SU-DHL-6 (cell line): ENCODE results near the gene MRPS2.

Experiments used
- H2AFZ ChIP-seq: fragments of 200-600 bp; sonication (generic); 2 replicates; pipeline ENCODE4 v1.6.1; 2014; ENCODE audit warnings: low read depth, mild to moderate bottlenecking, moderate library complexity, mixed read lengths, antibody characterized with exemption, low read length; ENCODE audit not compliant: severe bottlenecking
- H3F3A ChIP-seq: fragments of 200-600 bp; shearing (Covaris generic); 2 replicates; pipeline ENCODE4 v1.6.0; 2016; ENCODE audit warnings: antibody characterized with exemption, mild to moderate bottlenecking; ENCODE audit not compliant: insufficient read depth
- H3K27ac ChIP-seq: fragments of 200-600 bp; sonication (generic); 2 replicates; pipeline ENCODE4 v1.5.1; 2016; ENCODE audit warnings: low read depth, mild to moderate bottlenecking, low read length, moderate library complexity, mixed read lengths
- H3K27me3 ChIP-seq: fragments of 200-600 bp; sonication (generic), shearing (Covaris generic); 2 replicates; pipeline ENCODE4 v1.6.0; 2014; ENCODE audit warnings: mild to moderate bottlenecking, low read length
- H3K36me3 ChIP-seq: fragments of 200-600 bp; sonication (generic); 2 replicates; pipeline ENCODE4 v1.6.1; 2014; ENCODE audit warnings: mild to moderate bottlenecking, low read length, mixed read lengths
- H3K4me2 ChIP-seq: fragments of 300-600, 200-600 bp; shearing (Covaris generic), sonication (generic); 2 replicates; pipeline ENCODE4 v1.6.0; 2014; ENCODE audit warnings: low read length, low read depth, mild to moderate bottlenecking; ENCODE audit not compliant: poor library complexity, severe bottlenecking
- H3K4me3 ChIP-seq: fragments of 200-600 bp; sonication (generic); 2 replicates; pipeline ENCODE4 v1.5.1; 2014; ENCODE audit warnings: antibody characterized with exemption, low read length, mild to moderate bottlenecking, mixed read lengths; ENCODE audit not compliant: insufficient read depth, poor library complexity, severe bottlenecking
- H3K79me2 ChIP-seq: fragments of 200-600 bp; sonication (generic); 2 replicates; pipeline ENCODE4 v1.6.1; 2014; ENCODE audit warnings: mild to moderate bottlenecking, low read length, moderate library complexity; ENCODE audit not compliant: insufficient read depth
- H3K9ac ChIP-seq: fragments of 200-600 bp; sonication (generic); 2 replicates; pipeline ENCODE4 v1.7.0; 2014; ENCODE audit warnings: mild to moderate bottlenecking, low read length
- H3K9me2 ChIP-seq: fragments of 200-600 bp; sonication (generic); replicated peaks from 2 replicates; pipeline ENCODE4 v1.6.1; 2014; ENCODE audit warnings: low read length; ENCODE audit not compliant: insufficient read depth
- H3K9me3 ChIP-seq: fragments of 200-600 bp; sonication (generic); 2 replicates; pipeline ENCODE4 v1.6.1; 2014; ENCODE audit warnings: low read length, mixed read lengths; ENCODE audit not compliant: insufficient read depth
- H4K20me1 ChIP-seq: fragments of 200-600 bp; sonication (generic); 2 replicates; pipeline ENCODE4 v1.6.1; 2014; ENCODE audit warnings: low read depth, mild to moderate bottlenecking, antibody characterized with exemption, low read length, moderate library complexity, mixed read lengths
- EZH2phosphoT487 ChIP-seq: fragments of 200-600 bp; sonication (generic), shearing (Covaris generic); conservative IDR thresholded peaks from 2 replicates; pipeline ENCODE4 v1.6.1; 2018; ENCODE audit warnings: mild to moderate bottlenecking, antibody characterized with exemption, low read length, moderate library complexity, mixed read lengths
- TF ChIP-seq, protein P1 (sequence below): fragments of 200-600 bp; sonication (generic); IDR thresholded peaks from one replicate; pipeline ENCODE4 v1.5.1; 2017; ENCODE audit warnings: antibody characterized with exemption, mild to moderate bottlenecking, low read length, moderate library complexity; ENCODE audit not compliant: insufficient read depth, poor library complexity, severe bottlenecking

The MRPS2 gene

DNA sequence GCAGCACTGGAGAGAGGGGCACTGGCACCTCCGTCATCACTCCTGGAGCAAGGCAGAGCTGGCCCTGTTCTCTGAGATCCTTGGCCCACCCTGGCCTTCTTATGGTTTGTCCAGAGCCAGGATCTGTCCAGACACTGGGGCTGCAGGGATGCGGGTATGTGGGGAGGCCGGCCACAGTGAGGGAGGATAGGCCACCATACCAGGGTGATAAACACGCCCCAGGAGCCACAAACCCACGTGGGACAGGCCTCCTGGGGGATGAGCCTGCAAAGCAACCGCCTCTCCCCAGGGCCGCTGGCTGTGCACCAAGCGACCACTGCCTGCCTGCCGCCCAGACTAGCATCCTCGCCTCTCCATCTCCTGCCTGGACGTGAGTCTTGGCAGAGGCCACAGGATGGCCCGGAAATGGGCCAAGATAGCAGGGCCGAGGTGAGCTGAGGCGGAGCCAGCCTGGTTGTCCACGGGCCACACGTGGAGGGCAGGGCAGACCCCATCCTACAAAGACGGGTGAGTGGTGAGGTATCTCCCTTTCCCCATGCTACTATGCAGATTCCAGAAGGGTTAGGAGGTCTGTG, 49.9 kb downstream of the MRPS2 start:
- Histone ChIP-seq H3K27ac (no peak overlapping the region), H3K9me3 (no peaks in the 10 kb centered on the region), H3K9ac (no peak overlapping the region), H3K79me2 (no peaks in the 10 kb centered on the region), H2AFZ (no peak overlapping the region), H3F3A (no peaks in the 10 kb centered on the region), H4K20me1 (no peaks in the 10 kb centered on the region), H3K36me3 (no peaks in the 10 kb centered on the region), H3K4me2 (no peak overlapping the region), H3K4me3 (no peak overlapping the region), H3K27me3 (no peaks in the 10 kb centered on the region), H3K9me2 (no peaks in the 10 kb centered on the region)
- no peak for TF ChIP-seq EZH2phosphoT487
- TF ChIP-seq, protein P1, sequence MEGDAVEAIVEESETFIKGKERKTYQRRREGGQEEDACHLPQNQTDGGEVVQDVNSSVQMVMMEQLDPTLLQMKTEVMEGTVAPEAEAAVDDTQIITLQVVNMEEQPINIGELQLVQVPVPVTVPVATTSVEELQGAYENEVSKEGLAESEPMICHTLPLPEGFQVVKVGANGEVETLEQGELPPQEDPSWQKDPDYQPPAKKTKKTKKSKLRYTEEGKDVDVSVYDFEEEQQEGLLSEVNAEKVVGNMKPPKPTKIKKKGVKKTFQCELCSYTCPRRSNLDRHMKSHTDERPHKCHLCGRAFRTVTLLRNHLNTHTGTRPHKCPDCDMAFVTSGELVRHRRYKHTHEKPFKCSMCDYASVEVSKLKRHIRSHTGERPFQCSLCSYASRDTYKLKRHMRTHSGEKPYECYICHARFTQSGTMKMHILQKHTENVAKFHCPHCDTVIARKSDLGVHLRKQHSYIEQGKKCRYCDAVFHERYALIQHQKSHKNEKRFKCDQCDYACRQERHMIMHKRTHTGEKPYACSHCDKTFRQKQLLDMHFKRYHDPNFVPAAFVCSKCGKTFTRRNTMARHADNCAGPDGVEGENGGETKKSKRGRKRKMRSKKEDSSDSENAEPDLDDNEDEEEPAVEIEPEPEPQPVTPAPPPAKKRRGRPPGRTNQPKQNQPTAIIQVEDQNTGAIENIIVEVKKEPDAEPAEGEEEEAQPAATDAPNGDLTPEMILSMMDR, result no peak

DNA sequence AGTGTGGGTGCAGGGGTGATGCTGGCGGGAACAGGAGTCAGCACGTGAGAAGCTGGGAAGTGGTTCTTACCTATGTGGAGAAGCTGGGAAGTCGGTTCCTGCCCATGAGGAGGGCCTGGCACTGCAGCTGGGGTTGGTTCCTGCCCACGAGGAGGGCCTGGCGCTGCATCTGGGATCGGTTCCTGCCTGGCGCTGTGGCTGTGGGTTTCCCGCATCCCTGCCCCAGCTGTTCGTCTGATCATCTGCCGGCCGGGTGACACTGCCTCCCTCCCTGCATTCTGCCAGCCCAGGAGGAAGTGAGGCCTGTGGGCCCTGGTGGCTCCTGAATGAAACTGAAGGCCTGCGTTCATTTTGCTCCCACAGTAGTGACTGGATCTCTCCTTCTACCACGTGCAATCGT, 50.5 kb downstream of the MRPS2 start:
- no peaks in the 10 kb centered on the region for H3K27me3 ChIP-seq
- no peaks in the 10 kb centered on the region for H3K79me2 ChIP-seq
- no peak overlapping the region for H3K27ac ChIP-seq
- no peak overlapping the region for H3K4me2 ChIP-seq
- H3K9ac ChIP-seq, result no peak overlapping the region
- no peak for TF ChIP-seq EZH2phosphoT487
- TF ChIP-seq, protein P1, result no peak
- H3K4me3 ChIP-seq, result no peak overlapping the region
- H3K9me3 ChIP-seq, result no peaks in the 10 kb centered on the region
- H3K9me2 ChIP-seq, result no peaks in the 10 kb centered on the region
- H3F3A ChIP-seq, result no peaks in the 10 kb centered on the region
- H2AFZ ChIP-seq, result no peak overlapping the region
- H3K36me3 ChIP-seq, result no peaks in the 10 kb centered on the region
- H4K20me1 ChIP-seq, result no peaks in the 10 kb centered on the region

DNA sequence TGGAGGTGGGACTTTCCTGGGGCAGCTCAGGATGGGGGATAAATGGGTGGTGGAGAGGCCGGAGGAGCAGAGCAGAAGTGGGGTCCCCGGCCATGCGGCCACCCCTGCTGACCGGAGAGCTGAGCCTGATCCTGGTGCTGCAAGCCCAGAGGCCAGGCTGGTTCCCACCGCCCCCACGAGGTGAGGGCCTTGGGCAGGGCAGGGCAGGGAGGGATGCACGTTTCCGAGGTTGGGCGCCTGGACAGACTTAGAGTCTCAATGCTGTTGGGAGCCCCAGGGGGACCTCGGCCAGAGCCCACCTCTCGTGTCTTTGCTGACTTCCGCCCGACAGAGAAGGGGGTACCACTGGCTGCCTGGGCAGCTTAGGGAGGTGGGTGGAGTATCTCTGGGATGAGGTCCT, 51.0 kb downstream of the MRPS2 start:
- H3K9me2 ChIP-seq, result no peaks in the 10 kb centered on the region
- H3K27ac ChIP-seq, result no peak overlapping the region
- no peak overlapping the region for H3K4me3 ChIP-seq
- no peak overlapping the region for H3K4me2 ChIP-seq
- no peaks in the 10 kb centered on the region for H3K9me3 ChIP-seq
- no peaks in the 10 kb centered on the region for H3K27me3 ChIP-seq
- H3K79me2 ChIP-seq, result no peaks in the 10 kb centered on the region
- no peak overlapping the region for H2AFZ ChIP-seq
- no peak overlapping the region for H3K9ac ChIP-seq
- no peaks in the 10 kb centered on the region for H3F3A ChIP-seq
- H3K36me3 ChIP-seq, result no peaks in the 10 kb centered on the region
- H4K20me1 ChIP-seq, result no peaks in the 10 kb centered on the region
- TF ChIP-seq, protein P1, result no peak
- no peak for TF ChIP-seq EZH2phosphoT487
